Activated T-helper 2 cell treated with anti-CD3 and anti-CD28 coated beads, Interferon-gamma antibody, Interleukin-2, Interleukin-4, amounts not matched to agents 10 μg/mL and 5 μg/mL and 100 μg/mL, durations not matched to agents 14 hours and 24 hours and 36 hours (primary cell): ENCODE data around the gene ARID4A. TPM values are rescaled to one million over a fixed set of nuclear protein-coding genes. Genes with fewer than 3 reads are reported as not detected.
A peak's percentile ranks its signal among the peaks of the same experiment; 100 is the strongest.
"Not testable (repeated sequence)": the region's sequence is repeated elsewhere in the genome, so short reads cannot be mapped to it uniquely, and the experiment has no call there.

ENCODE experiments used
- DNase-seq: peaks from one replicate; pipeline ENCODE4 v3.0.0; 2021; ENCODE audit warnings: low spot score
- H3K27ac Mint-ChIP-seq: one replicate; pipeline ENCODE4 v1.8.0; 2021; ENCODE audit warnings: mixed read lengths
- H3K27me3 Mint-ChIP-seq: one replicate; pipeline ENCODE4 v1.8.0; 2021; ENCODE audit warnings: low read depth, mixed read lengths
- H3K36me3 Mint-ChIP-seq: one replicate; pipeline ENCODE4 v1.8.0; 2021; ENCODE audit warnings: low read depth, mixed read lengths
- H3K4me1 Mint-ChIP-seq: one replicate; pipeline ENCODE4 v1.8.0; 2021; ENCODE audit warnings: low read depth, mixed read lengths
- H3K4me3 Mint-ChIP-seq: one replicate; pipeline ENCODE4 v1.8.0; 2021; ENCODE audit warnings: low read depth, mild to moderate bottlenecking, moderate library complexity, mixed read lengths
- H3K9me3 Mint-ChIP-seq: one replicate; pipeline ENCODE4 v1.8.0; 2021; ENCODE audit warnings: mixed read lengths
- intact Hi-C: fragments of 100-400 bp; cut with micrococcal nuclease; formaldehyde crosslinking; loops from one replicate; pipeline ENCODE4 v1.15.1; 2023
- total RNA-seq: library from RNA; stranded (reverse); gene quantifications from 2 replicates; pipeline ENCODE4 v1.2.3, GENCODE V29; 2022

Gene ARID4A
- total RNA-seq, 1 donor from 2014 or later: 26.0 TPM

- intact Hi-C loops: loop anchor here (1.0 to 5.0 kb wide), 7 partner anchors 17 to 1031 kb away; partner anchors contain the start of genes AP5M1, EXOC5, KIAA0586 and PSMA3
- H3K27ac Mint-ChIP-seq: no peak overlapping the region
- H3K36me3 Mint-ChIP-seq: peaks cover 49% of the 10 kb centered on the region
- H3K4me3 Mint-ChIP-seq: no peak overlapping the region
- no peaks in the 10 kb centered on the region for H3K9me3 Mint-ChIP-seq
- DNase-seq: peak; percentile 98
- H3K27me3 Mint-ChIP-seq: no peaks in the 10 kb centered on the region
- H3K4me1 Mint-ChIP-seq: peaks cover 26% of the 10 kb centered on the region
Measured at GRCh38 chr14:58297762-58298476, 436 bp upstream of the ARID4A start.

- H3K36me3 Mint-ChIP-seq: peaks cover 43% of the 10 kb centered on the region
- H3K4me3 Mint-ChIP-seq: peak overlapping the region; percentile 100
- DNase-seq: no peak
- no peaks in the 10 kb centered on the region for H3K27me3 Mint-ChIP-seq
- H3K9me3 Mint-ChIP-seq: no peaks in the 10 kb centered on the region
- H3K27ac Mint-ChIP-seq: peak overlapping the region; percentile 96
- intact Hi-C loops: loop anchor here (2.0 to 5.0 kb wide), 3 partner anchors 31 to 1032 kb away; partner anchors contain the start of genes AP5M1 and EXOC5
- H3K4me1 Mint-ChIP-seq: peaks cover 26% of the 10 kb centered on the region
Measured at GRCh38 chr14:58299401-58300330, 1.3 kb downstream of the ARID4A start.

GRCh38 chr14:58301416-58301815 lies 3.1 kb downstream of the ARID4A start:
- no peak for DNase-seq
- H3K9me3 Mint-ChIP-seq: no peaks in the 10 kb centered on the region
- intact Hi-C loops: no loop called here
- peaks cover 20% of the 10 kb centered on the region for H3K4me1 Mint-ChIP-seq
- peaks cover 41% of the 10 kb centered on the region for H3K36me3 Mint-ChIP-seq
- H3K27ac Mint-ChIP-seq: no peak overlapping the region
- H3K27me3 Mint-ChIP-seq: no peaks in the 10 kb centered on the region
- no peak overlapping the region for H3K4me3 Mint-ChIP-seq

GRCh38 chr14:58305730-58306129 lies 7.4 kb downstream of the ARID4A start:
- Mint-ChIP-seq H3K27ac (no peak overlapping the region), H3K27me3 (no peaks in the 10 kb centered on the region), H3K4me1 (peaks cover 10% of the 10 kb centered on the region), H3K9me3 (no peaks in the 10 kb centered on the region), H3K36me3 (peaks cover 50% of the 10 kb centered on the region), H3K4me3 (no peak overlapping the region)
- intact Hi-C loops: no loop called here
- no peak for DNase-seq

GRCh38 chr14:58307597-58308316 lies 9.4 kb downstream of the ARID4A start:
- H3K36me3 Mint-ChIP-seq: peaks cover 44% of the 10 kb centered on the region
- DNase-seq: no peak
- no peak overlapping the region for H3K27ac Mint-ChIP-seq
- H3K4me3 Mint-ChIP-seq: no peak overlapping the region
- H3K4me1 Mint-ChIP-seq: peaks cover 5% of the 10 kb centered on the region
- no peaks in the 10 kb centered on the region for H3K9me3 Mint-ChIP-seq
- H3K27me3 Mint-ChIP-seq: no peaks in the 10 kb centered on the region
- intact Hi-C loops: no loop called here

GRCh38 chr14:58309086-58309485 lies 10.7 kb downstream of the ARID4A start:
- Mint-ChIP-seq H3K4me1 (peaks cover 2% of the 10 kb centered on the region), H3K36me3 (peaks cover 46% of the 10 kb centered on the region), H3K27me3 (no peaks in the 10 kb centered on the region), H3K9me3 (no peaks in the 10 kb centered on the region), H3K4me3 (no peak overlapping the region), H3K27ac (no peak overlapping the region)
- intact Hi-C loops: no loop called here
- no peak for DNase-seq

- intact Hi-C loops: no loop called here
- Mint-ChIP-seq H3K4me3 (no peak overlapping the region), H3K9me3 (no peaks in the 10 kb centered on the region), H3K27me3 (no peaks in the 10 kb centered on the region), H3K4me1 (no peaks in the 10 kb centered on the region), H3K36me3 (peaks cover 43% of the 10 kb centered on the region), H3K27ac (no peak overlapping the region)
- no peak for DNase-seq
Measured at GRCh38 chr14:58313699-58314098, 15.3 kb downstream of the ARID4A start.

GRCh38 chr14:58315606-58316005 lies 17.3 kb downstream of the ARID4A start:
- no peak overlapping the region for H3K27ac Mint-ChIP-seq
- peaks cover 32% of the 10 kb centered on the region for H3K36me3 Mint-ChIP-seq
- H3K4me3 Mint-ChIP-seq: no peak overlapping the region
- intact Hi-C loops: no loop called here
- no peaks in the 10 kb centered on the region for H3K27me3 Mint-ChIP-seq
- no peaks in the 10 kb centered on the region for H3K9me3 Mint-ChIP-seq
- no peak for DNase-seq
- no peaks in the 10 kb centered on the region for H3K4me1 Mint-ChIP-seq

GRCh38 chr14:58327019-58327418 lies 28.7 kb downstream of the ARID4A start:
- H3K4me1 Mint-ChIP-seq: peaks cover 9% of the 10 kb centered on the region
- no peaks in the 10 kb centered on the region for H3K9me3 Mint-ChIP-seq
- H3K27ac Mint-ChIP-seq: no peak overlapping the region
- H3K4me3 Mint-ChIP-seq: no peak overlapping the region
- intact Hi-C loops: no loop called here
- H3K36me3 Mint-ChIP-seq: peaks cover 41% of the 10 kb centered on the region
- H3K27me3 Mint-ChIP-seq: no peaks in the 10 kb centered on the region
- no peak for DNase-seq

- H3K4me1 Mint-ChIP-seq: peaks cover 14% of the 10 kb centered on the region
- peaks cover 40% of the 10 kb centered on the region for H3K36me3 Mint-ChIP-seq
- no peaks in the 10 kb centered on the region for H3K27me3 Mint-ChIP-seq
- intact Hi-C loops: loop anchor here (2.0 kb wide), 1 partner anchor 32 kb away; the partner anchor contains the start of gene ARID4A
- peak; percentile 83 for DNase-seq
- peak overlapping the region; percentile 69 for H3K27ac Mint-ChIP-seq
- no peaks in the 10 kb centered on the region for H3K9me3 Mint-ChIP-seq
- H3K4me3 Mint-ChIP-seq: peak overlapping the region; percentile 59
Measured at GRCh38 chr14:58331111-58331510, 32.8 kb downstream of the ARID4A start.

GRCh38 chr14:58332561-58332960 lies 34.2 kb downstream of the ARID4A start:
- peaks cover 37% of the 10 kb centered on the region for H3K36me3 Mint-ChIP-seq
- H3K27me3 Mint-ChIP-seq: no peaks in the 10 kb centered on the region
- intact Hi-C loops: no loop called here
- H3K27ac Mint-ChIP-seq: no peak overlapping the region
- no peak for DNase-seq
- no peaks in the 10 kb centered on the region for H3K9me3 Mint-ChIP-seq
- H3K4me1 Mint-ChIP-seq: peaks cover 14% of the 10 kb centered on the region
- H3K4me3 Mint-ChIP-seq: no peak overlapping the region

GRCh38 chr14:58339666-58340065 lies 41.3 kb downstream of the ARID4A start:
- peaks cover 39% of the 10 kb centered on the region for H3K36me3 Mint-ChIP-seq

More at GRCh38 chr14:58339666-58340065, 41.3 kb downstream of the ARID4A start:
- intact Hi-C loops, H3K4me3 Mint-ChIP-seq, DNase-seq, H3K27ac Mint-ChIP-seq, H3K4me1 Mint-ChIP-seq, H3K9me3 Mint-ChIP-seq, H3K27me3 Mint-ChIP-seq: not testable (repeated sequence)
